HTERT RPE-1 (cell line): ENCODE measurements around the gene RTN1.
"Not testable (repeated sequence)": the region's sequence is repeated elsewhere in the genome, so short reads cannot be mapped to it uniquely, and the experiment has no call there.

Source experiments
- in situ Hi-C: fragments of 300-500 bp; cut with MboI; formaldehyde crosslinking; loops from 4 replicates; pipeline ENCODE4 v1.14.3; 2020; ENCODE audit warnings: low sequenced_read_pairs

RTN1 gene

DNA sequence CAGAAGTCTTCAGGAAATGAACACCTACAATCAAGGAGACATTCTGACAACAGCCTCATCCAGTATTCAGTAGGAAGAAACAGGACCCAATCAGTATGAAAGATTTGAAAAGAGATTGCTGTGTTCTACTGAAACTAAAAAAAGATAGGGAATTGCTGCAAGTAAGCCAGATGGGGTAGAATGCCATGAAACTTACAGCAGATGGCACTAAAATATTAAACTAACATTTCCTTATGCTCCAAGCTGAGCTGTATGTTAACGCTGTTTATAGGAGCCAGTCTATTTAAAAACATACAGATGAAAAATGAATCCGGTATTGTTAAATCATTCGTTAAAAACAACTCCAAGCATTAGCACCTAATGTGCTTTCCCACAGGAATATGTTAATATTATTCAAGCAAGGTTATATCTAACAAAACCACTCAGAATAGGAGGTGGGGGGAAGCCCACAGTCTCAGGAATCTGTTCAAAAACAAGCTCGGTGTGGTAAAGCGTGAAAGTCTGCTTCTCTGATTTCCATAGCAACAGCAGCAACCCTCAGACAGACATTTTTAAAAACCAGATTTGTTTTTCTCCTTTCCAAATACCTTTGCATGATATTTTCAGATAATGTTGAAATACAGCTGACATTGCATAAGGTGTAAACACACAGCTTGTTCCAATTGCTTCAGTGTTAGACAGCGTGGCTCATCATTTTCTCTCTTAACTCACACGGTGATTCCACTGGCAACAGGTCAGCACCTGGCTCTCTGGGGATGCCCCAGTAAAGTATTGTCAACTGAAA, 162.6 kb downstream of the RTN1 start:
- in situ Hi-C loops, result no loop called here

- in situ Hi-C loops, result no loop called here
Measured at GRCh38 chr14:59705866-59706265, 164.7 kb downstream of the RTN1 start.

GRCh38 chr14:59705245-59705644, 165.3 kb downstream of the RTN1 start:
- in situ Hi-C loops, result no loop called here

DNA sequence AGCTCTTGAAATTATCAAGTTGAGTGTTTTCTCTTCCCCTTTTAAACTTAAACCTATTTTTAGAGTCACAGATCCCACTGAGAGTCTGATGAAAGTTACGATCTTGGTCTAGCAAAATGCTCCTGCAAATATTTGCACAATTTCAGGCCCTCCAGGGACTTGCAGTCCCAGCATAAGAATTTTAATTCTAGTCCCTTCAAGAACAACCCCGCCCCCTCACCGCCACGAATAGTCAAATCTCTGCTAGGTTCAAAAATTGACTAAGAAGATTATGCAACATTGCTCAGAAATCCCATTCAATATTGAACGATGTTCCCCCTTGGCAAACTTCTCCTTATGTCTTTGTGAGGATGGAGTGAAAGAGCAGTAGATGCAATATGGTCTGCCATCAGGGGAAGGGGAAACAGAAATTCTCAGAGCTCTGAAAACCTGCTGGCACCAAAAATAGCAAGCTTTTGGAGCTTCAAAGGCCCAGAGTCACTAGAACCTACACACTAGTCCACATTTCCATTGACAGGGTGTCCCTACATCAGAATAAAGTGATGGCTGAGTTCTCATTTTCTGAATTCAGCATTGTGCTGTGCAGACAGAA, 166.4 kb downstream of the RTN1 start:
- in situ Hi-C loops, result no loop called here

DNA sequence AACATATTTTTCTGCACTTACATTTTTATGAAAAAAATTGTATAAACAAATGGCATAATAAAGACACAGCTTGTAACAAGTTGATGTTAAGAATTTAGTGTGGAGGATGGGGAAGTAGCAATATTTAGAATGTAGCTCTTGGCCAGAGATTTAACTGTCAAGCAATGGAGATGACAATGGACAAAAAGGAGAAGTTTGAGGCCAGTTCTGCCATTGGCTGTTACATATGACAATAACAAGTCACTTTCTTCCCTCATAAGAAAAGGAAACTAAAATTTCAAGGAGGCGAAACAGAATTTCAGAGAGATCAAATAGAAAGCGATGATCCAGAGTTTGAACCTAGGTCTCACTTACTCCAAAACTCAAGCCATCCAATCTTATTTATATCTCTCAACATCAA, 171.1 kb downstream of the RTN1 start:
- in situ Hi-C loops, result no loop called here

DNA sequence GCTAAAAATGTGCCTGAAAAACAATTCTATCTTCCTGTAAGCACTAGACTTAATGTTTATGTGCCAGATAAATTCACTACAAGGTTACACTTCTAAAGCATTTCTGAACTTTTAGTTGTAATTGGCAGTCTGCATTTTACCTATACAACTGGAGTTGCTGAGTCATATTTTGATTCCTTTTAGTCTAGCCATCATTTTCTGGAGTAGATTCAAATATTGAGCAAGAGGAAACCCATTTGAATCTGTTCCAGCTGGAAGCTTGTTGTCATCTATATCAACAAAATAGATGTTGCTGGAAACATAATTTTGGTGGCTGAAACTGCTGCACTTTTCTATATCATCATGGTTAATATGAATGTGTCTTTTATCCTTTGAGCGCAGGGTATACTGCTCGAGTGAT, 171.8 kb downstream of the RTN1 start:
- in situ Hi-C loops, result no loop called here

DNA sequence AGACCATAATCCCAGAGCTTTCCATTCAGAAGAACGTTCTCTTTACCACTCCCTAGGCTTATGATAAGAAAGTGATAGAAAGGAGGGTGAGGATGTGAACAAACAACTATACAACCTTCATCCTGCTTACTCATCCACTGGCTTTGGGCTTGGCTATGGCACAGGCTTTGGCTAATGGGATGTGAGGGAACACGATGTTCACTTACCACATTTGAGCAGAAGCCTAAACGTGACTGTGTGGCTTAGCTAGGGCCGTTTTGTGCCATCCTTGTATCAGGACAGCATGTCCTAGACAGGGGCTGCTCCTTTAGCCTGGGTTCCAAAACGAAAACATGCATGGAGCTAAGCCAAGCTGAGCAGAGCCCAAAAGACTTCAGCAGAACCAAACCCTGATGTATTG, 175.4 kb downstream of the RTN1 start:
- in situ Hi-C loops, result no loop called here

GRCh38 chr14:59691266-59691665, 179.3 kb downstream of the RTN1 start:
- in situ Hi-C loops, result no loop called here

DNA sequence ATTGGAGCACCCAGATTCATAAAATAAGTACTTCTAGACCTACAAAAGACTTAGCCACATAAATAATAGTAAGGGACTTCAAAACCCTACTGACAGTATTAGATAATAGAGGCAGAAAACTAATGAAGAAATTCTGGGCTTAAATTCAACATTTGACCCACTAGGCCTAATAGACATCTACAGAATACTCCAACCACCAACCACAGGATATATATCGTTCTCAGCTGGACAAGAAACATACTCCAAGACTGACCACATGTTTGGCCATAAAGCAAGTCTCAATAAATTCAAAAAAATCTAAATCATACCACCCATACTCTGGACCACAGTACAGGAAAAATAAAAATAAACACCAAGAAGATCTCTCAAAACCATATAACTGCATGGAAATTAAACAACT, 180.2 kb downstream of the RTN1 start:
- in situ Hi-C loops, result no loop called here

DNA sequence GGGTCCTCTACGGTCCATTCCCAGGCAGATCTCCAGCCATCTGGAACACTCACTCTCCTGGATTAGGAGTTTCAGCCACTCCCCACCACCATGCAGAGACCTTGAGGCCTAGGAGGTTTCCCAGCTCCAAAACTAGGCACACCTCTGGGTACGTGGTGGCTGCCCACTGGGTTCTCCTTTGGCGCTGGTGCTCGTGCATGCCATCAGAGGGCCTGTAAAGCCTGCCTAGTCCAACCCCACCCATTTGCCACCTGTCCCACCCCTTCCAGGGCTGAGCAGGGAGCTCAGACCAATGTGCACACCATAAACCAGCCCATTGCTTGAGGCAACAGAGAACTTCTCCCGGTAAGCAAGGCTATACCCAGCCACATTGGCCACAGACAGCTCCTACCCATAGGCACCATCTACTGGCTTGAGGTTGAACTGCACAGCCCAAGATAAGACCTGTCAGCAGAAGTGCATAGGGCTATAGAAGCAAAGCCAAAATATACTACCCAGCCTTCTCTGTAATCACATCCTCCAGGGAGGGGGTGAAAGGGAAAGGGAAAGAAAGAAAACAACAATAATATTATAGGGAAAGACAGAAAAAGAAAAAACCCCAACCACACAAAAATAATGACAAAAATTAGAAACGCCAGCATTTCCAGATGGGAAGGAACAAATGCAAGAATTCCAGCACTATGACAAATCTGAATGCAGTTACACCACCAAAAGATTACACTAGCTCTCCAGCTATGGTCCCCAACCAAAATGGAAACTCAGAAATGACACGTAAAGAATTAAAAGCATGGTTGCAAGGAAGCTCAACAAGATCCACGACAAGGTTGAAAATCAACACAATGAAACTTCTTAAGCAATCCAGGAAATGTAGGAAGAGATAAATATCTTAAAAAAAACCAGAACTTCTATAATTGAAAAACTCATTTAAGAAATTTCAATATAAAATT, 182.1 kb downstream of the RTN1 start:
- in situ Hi-C loops, result no loop called here

GRCh38 chr14:59687663-59688062, 182.9 kb downstream of the RTN1 start:
- in situ Hi-C loops, result no loop called here

DNA sequence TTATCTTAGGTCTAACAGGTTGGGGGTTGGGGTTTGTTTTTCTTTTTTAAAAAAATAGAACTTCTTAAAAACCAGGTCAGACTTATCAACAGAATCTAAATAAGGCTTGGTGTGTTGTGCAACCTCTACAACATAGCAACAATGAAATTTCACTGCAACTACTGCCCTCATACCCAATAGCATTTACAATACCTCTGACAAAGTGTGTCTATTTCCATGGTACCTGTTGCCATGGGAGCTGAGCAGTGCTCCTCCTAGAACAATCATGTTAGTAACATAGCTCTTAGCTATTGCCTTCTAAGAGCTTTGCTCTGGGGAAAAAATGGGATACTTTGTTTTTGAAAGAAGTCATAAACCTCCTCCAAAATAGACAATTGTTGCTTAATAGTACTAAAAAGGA, 190.7 kb downstream of the RTN1 start:
- in situ Hi-C loops, result no loop called here

- in situ Hi-C loops, result no loop called here
Measured at GRCh38 chr14:59678352-59678751, 192.2 kb downstream of the RTN1 start.

GRCh38 chr14:59677771-59678231, 192.8 kb downstream of the RTN1 start:
- in situ Hi-C loops, result no loop called here

GRCh38 chr14:59675394-59675793, 195.2 kb downstream of the RTN1 start:
- in situ Hi-C loops, result no loop called here

DNA sequence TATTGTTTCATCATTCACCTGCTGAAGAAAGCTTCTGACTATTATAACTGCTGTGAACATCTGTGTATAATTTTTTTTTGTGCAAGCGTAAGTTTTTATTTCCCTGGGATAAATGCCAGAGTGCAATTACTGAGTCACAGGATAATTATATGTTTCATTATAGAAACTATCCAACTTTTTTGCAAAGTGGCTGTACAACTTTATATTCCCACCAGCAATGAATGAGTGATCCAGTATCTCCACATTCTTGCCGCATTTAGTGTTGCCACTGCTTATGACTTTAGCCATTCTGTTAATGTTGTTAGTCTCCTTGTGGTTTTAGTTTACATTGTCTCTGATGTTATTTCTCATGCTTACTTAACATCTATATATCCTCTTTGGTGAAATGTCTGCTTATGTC, 205.8 kb downstream of the RTN1 start:
- in situ Hi-C loops, result no loop called here

- in situ Hi-C loops, result no loop called here
Measured at GRCh38 chr14:59657769-59658168, 212.8 kb downstream of the RTN1 start.

DNA sequence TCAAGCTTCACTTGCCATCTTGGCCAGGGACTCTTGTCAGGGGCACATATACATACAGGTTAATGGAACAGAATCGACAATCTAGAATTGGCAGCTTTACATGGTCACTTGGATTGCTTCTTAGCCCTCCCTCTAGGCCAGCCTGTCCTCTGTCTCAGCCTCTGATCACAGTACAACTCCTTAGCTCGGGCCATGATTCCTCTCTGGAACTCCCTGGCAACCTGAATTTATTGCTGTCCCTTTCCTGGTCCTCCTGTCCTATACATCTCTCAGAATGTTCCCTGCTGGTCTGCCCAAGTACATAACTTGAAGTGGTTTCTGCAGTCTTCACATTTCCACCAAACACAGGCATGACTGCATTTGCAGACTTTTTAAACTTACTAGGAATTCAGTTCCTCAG, 214.1 kb downstream of the RTN1 start:
- in situ Hi-C loops, result no loop called here

- in situ Hi-C loops, result not testable (repeated sequence)
Measured at GRCh38 chr14:59654131-59654530, 216.4 kb downstream of the RTN1 start.

DNA sequence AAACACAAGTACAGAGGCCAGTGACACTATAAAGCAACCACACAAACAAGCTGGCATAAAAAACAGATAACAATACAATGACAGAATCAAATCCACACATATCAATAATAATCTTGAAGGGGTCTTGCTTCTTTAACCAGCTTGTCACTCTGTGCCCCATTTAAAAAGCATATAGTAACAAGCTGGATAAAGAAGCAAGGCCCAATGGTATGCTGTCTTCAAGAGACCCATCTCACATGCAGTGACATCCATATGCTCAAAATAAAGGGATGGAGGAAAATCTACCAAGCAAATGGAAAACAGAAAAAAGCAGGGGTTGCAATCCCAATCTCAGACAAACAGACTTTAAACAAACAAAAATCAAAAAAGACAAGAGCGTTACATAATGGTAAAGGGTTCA, 223.7 kb downstream of the RTN1 start:
- in situ Hi-C loops, result not testable (repeated sequence)

GRCh38 chr14:59638885-59639284, 231.7 kb downstream of the RTN1 start:
- in situ Hi-C loops, result no loop called here

DNA sequence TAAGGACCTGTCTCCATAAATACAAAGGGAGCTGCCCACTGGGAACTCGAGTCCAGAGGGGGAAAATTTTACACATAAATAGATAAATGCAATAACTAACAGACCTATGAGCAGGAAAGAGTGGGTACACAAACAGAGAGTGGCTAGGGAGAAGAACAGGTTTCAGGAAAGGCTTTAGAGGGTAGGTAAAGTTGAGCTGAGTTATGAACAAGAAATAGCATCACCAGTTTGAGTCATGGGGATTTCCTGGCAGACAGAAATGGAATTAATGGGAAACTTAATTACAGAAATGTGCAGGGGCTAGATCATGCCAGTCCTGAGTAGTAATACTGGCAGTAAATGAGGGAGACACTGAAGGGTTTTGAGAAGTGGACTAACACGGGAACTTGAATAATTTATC, 236.0 kb downstream of the RTN1 start:
- in situ Hi-C loops, result no loop called here
